ENCODE results near the gene AKAP13.

DNA sequence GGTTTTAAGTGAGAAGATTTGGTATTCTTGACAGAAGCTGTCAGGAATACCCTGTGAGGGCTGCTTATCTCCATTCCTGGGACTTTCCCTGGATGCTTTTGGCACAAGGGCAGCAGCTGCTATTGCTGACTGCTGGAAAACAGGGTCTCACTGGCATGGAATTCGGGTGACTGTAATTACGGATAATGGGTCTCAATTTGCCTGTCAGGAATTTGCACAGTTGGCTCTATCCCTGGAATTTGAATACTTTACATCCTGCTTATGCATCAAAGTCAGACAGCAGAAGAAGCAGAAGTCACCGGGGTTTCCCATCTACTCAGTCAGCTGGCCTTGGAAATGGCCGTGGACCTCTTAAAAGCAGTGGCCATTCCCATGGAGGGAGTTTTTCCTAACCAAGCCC lies 25.9 kb upstream of the AKAP13 start:
- TF ChIP-seq, protein P1, sequence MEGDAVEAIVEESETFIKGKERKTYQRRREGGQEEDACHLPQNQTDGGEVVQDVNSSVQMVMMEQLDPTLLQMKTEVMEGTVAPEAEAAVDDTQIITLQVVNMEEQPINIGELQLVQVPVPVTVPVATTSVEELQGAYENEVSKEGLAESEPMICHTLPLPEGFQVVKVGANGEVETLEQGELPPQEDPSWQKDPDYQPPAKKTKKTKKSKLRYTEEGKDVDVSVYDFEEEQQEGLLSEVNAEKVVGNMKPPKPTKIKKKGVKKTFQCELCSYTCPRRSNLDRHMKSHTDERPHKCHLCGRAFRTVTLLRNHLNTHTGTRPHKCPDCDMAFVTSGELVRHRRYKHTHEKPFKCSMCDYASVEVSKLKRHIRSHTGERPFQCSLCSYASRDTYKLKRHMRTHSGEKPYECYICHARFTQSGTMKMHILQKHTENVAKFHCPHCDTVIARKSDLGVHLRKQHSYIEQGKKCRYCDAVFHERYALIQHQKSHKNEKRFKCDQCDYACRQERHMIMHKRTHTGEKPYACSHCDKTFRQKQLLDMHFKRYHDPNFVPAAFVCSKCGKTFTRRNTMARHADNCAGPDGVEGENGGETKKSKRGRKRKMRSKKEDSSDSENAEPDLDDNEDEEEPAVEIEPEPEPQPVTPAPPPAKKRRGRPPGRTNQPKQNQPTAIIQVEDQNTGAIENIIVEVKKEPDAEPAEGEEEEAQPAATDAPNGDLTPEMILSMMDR (IDR thresholded peaks at IDR 0.05), result no peak
- no peak for TF ChIP-seq POLR2A (IDR thresholded peaks at IDR 0.05)

All from testis (tissue), 2 donors.